ENCODE measurements around the gene ZNF385D.

DNA sequence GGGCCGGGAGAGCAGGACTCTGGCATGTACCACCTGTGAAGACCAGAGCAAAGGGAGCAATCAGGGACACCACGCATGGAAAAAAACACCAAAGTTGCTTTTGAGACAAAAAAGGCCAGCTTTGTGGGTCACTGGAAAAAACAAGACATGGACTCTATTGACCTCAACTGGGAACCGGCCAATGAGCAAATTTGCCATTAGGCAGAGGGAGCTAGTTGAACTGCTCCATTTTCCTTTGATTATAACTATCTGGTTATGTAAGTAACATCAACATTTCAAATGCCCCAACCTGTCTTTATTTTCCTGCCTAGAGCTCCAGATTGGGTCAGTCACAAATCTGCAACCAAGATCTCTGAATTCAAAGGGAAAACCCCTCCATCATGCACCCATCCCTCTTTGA is 86.0 kb downstream of the ZNF385D start:
- TF ChIP-seq, protein P1, sequence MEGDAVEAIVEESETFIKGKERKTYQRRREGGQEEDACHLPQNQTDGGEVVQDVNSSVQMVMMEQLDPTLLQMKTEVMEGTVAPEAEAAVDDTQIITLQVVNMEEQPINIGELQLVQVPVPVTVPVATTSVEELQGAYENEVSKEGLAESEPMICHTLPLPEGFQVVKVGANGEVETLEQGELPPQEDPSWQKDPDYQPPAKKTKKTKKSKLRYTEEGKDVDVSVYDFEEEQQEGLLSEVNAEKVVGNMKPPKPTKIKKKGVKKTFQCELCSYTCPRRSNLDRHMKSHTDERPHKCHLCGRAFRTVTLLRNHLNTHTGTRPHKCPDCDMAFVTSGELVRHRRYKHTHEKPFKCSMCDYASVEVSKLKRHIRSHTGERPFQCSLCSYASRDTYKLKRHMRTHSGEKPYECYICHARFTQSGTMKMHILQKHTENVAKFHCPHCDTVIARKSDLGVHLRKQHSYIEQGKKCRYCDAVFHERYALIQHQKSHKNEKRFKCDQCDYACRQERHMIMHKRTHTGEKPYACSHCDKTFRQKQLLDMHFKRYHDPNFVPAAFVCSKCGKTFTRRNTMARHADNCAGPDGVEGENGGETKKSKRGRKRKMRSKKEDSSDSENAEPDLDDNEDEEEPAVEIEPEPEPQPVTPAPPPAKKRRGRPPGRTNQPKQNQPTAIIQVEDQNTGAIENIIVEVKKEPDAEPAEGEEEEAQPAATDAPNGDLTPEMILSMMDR (conservative IDR thresholded peaks at IDR 0.05; ENCODE audit: low read depth in 2 of 2) = no peak
- TF ChIP-seq EZH2 (IDR thresholded peaks at IDR 0.05; ENCODE audit: low read depth, unreplicated experiment) = no peak
- no peak for TF ChIP-seq ZNF114 (CRISPR knock-in tag; IDR thresholded peaks at IDR 0.05)

Data from GM23338 (cell line).